NT2/D1 (cell line): ENCODE measurements around the gene TBCB.

Experiments
- YY1 ChIP-seq: IDR thresholded peaks from 2 replicates; pipeline ENCODE4 v1.6.1; 2011; ENCODE audit not compliant: insufficient read length, insufficient read depth
- ZNF274 ChIP-seq: IDR thresholded peaks from 2 replicates; pipeline ENCODE4 v1.6.1; 2011; ENCODE audit warnings: mild to moderate bottlenecking, low read depth, low read length

DNA sequence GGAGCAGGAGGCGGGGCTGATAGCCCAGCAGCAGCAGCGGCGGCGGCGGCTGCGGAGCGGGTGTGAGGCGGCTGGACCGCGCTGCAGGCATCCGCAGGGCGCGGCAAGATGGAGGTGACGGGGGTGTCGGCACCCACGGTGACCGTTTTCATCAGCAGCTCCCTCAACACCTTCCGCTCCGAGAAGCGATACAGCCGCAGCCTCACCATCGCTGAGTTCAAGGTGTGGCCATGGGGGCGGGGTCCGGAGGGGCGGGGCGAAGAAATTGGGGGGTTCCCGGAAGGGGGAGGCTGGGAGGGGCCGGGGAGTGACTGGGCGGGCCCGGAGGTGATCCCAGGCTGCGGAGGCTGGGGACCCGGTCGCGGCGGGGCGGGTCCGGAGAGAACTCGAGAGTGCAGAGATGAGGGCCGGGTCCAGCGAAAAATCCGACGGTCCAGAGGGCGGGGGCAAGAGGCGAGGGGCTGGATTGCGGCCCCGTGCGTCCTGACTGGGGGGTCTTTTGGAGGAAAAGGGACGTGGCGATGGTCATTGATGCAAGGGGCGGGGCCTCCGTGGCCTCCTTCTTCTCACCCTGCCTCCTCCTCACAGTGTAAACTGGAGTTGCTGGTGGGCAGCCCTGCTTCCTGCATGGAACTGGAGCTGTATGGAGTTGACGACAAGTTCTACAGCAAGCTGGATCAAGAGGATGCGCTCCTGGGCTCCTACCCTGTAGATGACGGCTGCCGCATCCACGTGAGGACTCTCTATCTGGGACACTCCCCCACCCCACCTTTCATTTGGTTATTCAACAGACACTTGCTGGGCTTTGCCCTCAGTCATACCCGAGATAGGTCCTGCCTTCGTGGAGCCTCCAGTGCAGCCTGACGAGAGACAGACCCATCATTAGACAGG, at the start of gene TBCB:
- no peak for TF ChIP-seq ZNF274
- no peak for TF ChIP-seq YY1
